WTC11 (cell line): ENCODE data around the gene CHST3. TPM values are rescaled to one million over a fixed set of nuclear protein-coding genes. Genes with fewer than 3 reads are reported as not detected.

Experiments used
- ATAC-seq: fragments of 200-7000 bp; cut with Tn5 transposase; 2 replicates; pipeline ENCODE4 v1.10.0; 2021; ENCODE audit warnings: mild to moderate bottlenecking, moderate library complexity
- CTCF ChIA-PET: fragments of 300-600 bp; sonication (Branson Sonifier 250); formaldehyde crosslinking; loops from one replicate; lab custom pipeline; 2021; ENCODE audit warnings: antibody characterized with exemption; lab: Charles Lee
- POLR2A ChIA-PET: fragments of 350-600 bp; sonication (Branson Sonifier 250); formaldehyde crosslinking; loops from one replicate; lab custom pipeline; 2021; ENCODE audit warnings: antibody characterized with exemption; lab: Charles Lee
- DNase-seq: peaks from one replicate; pipeline ENCODE4 v3.0.0; 2021; ENCODE audit warnings: low spot score
- H3K27ac Mint-ChIP-seq: 2 replicates; pipeline ENCODE4 v1.8.0; 2021; ENCODE audit warnings: mixed read lengths
- H3K27me3 Mint-ChIP-seq: 2 replicates; pipeline ENCODE4 v1.8.0; 2021; ENCODE audit warnings: low read depth, mild to moderate bottlenecking, moderate library complexity, mixed read lengths
- H3K36me3 Mint-ChIP-seq: 2 replicates; pipeline ENCODE4 v1.8.0; 2021; ENCODE audit warnings: mixed read lengths
- H3K4me1 Mint-ChIP-seq: 2 replicates; pipeline ENCODE4 v1.8.0; 2022; ENCODE audit warnings: mixed read lengths
- H3K4me3 Mint-ChIP-seq: 2 replicates; pipeline ENCODE4 v1.8.0; 2021; ENCODE audit warnings: mild to moderate bottlenecking, moderate library complexity, mixed read lengths
- H3K9me3 Mint-ChIP-seq: 2 replicates; pipeline ENCODE4 v1.8.0; 2021; ENCODE audit warnings: mixed read lengths
- AR ChIP-seq: fragments of 250-450 bp; sonication (Bioruptor Pico); IDR thresholded peaks from 2 replicates; pipeline ENCODE4 v1.9.0; 2021; ENCODE audit warnings: mild to moderate bottlenecking
- ATF2 ChIP-seq: sonication (generic); formaldehyde crosslinking; IDR thresholded peaks from 2 replicates; pipeline ENCODE4 v1.8.1; 2022; ENCODE audit warnings: low read depth, missing genetic modification reagents, borderline replicate concordance
- CBFB ChIP-seq: sonication (generic); formaldehyde crosslinking; IDR thresholded peaks from 2 replicates; pipeline ENCODE4 v1.8.1; 2022; ENCODE audit warnings: mild to moderate bottlenecking, low read depth, missing genetic modification reagents
- CREB1 ChIP-seq: sonication (generic); formaldehyde crosslinking; IDR thresholded peaks from 2 replicates; pipeline ENCODE4 v1.8.0; 2023; ENCODE audit warnings: mild to moderate bottlenecking, missing genetic modification reagents
- CTCF ChIP-seq: fragments of 200-600 bp; IDR thresholded peaks from 2 replicates; pipeline ENCODE4 v1.8.0; 2022; ENCODE audit warnings: antibody characterized with exemption
- ELF4 ChIP-seq: sonication (generic); formaldehyde crosslinking; IDR thresholded peaks from 2 replicates; pipeline ENCODE4 v1.8.1; 2022; ENCODE audit warnings: low read depth, mild to moderate bottlenecking, moderate library complexity, missing genetic modification reagents
- ERG ChIP-seq: fragments of 250-450 bp; sonication (Bioruptor Pico); IDR thresholded peaks from 2 replicates; pipeline ENCODE4 v1.8.0; 2021; ENCODE audit warnings: mild to moderate bottlenecking
- FOXP1 ChIP-seq: sonication (generic); formaldehyde crosslinking; IDR thresholded peaks from 2 replicates; pipeline ENCODE4 v1.8.0; 2022; ENCODE audit warnings: missing genetic modification reagents, mild to moderate bottlenecking, moderate library complexity, borderline replicate concordance
- GTF2I ChIP-seq: fragments of 250-450 bp; sonication (Bioruptor Pico); conservative IDR thresholded peaks from 2 replicates; pipeline ENCODE4 v1.4.0; 2021; ENCODE audit warnings: mild to moderate bottlenecking
- KAT7 ChIP-seq: sonication (generic); formaldehyde crosslinking; IDR thresholded peaks from 2 replicates; pipeline ENCODE4 v1.8.1; 2023; ENCODE audit warnings: missing genetic modification reagents, mild to moderate bottlenecking, borderline replicate concordance
- MXD4 ChIP-seq: fragments of 250-450 bp; sonication (Bioruptor Pico); IDR thresholded peaks from 2 replicates; pipeline ENCODE4 v1.8.0; 2021; ENCODE audit warnings: mild to moderate bottlenecking, moderate library complexity, borderline replicate concordance
- TEAD4 ChIP-seq: sonication (generic); formaldehyde crosslinking; IDR thresholded peaks from 2 replicates; pipeline ENCODE4 v1.8.0; 2022; ENCODE audit warnings: mild to moderate bottlenecking, missing genetic modification reagents
- ZBTB43 ChIP-seq: sonication (generic); formaldehyde crosslinking; IDR thresholded peaks from 2 replicates; pipeline ENCODE4 v1.8.1; 2023; ENCODE audit warnings: mild to moderate bottlenecking, missing genetic modification reagents
- ZMAT4 ChIP-seq: fragments of 250-450 bp; sonication (Bioruptor Pico); IDR thresholded peaks from 2 replicates; pipeline ENCODE4 v1.9.0; 2021; ENCODE audit warnings: mild to moderate bottlenecking
- ZNF121 ChIP-seq: sonication (generic); formaldehyde crosslinking; IDR thresholded peaks from 2 replicates; pipeline ENCODE4 v1.8.0; 2023; ENCODE audit warnings: missing genetic modification reagents
- ZNF232 ChIP-seq: sonication (generic); formaldehyde crosslinking; IDR thresholded peaks from 2 replicates; pipeline ENCODE4 v1.8.0; 2022; ENCODE audit warnings: mild to moderate bottlenecking, missing genetic modification reagents
- ZNF263 ChIP-seq: sonication (generic); formaldehyde crosslinking; IDR thresholded peaks from 2 replicates; pipeline ENCODE4 v1.8.1; 2022; ENCODE audit warnings: low read depth, mild to moderate bottlenecking, moderate library complexity, missing genetic modification reagents
- ZNF317 ChIP-seq: sonication (generic); formaldehyde crosslinking; IDR thresholded peaks from 2 replicates; pipeline ENCODE4 v1.8.1; 2023; ENCODE audit warnings: low read depth, mild to moderate bottlenecking, moderate library complexity, missing genetic modification reagents, borderline replicate concordance
- ZNF423 ChIP-seq: fragments of 250-450 bp; sonication (Bioruptor Pico); IDR thresholded peaks from 2 replicates; pipeline ENCODE4 v2.1.2; 2022; ENCODE audit warnings: mild to moderate bottlenecking, moderate library complexity
- ZNF425 ChIP-seq: fragments of 250-450 bp; sonication (Bioruptor Pico); conservative IDR thresholded peaks from 2 replicates; pipeline ENCODE4 v1.9.0; 2021; ENCODE audit warnings: mild to moderate bottlenecking
- ZNF512 ChIP-seq: sonication (generic); formaldehyde crosslinking; IDR thresholded peaks from 2 replicates; pipeline ENCODE4 v1.8.1; 2022; ENCODE audit warnings: missing genetic modification reagents, borderline replicate concordance
- total RNA-seq: library from RNA; stranded (reverse); gene quantifications from 3 replicates; pipeline ENCODE4 v1.2.3, GENCODE V29; 2021

Gene CHST3
- total RNA-seq, 1 experiment from 2014 or later, result 7.0 TPM

- no peaks in the 10 kb centered on the region for H3K36me3 Mint-ChIP-seq
- DNase-seq, result no peak
- TF ChIP-seq CTCF (no peak), ZNF263 (no peak), ELF4 (CRISPR knock-in tag) (no peak), CREB1 (CRISPR knock-in tag) (no peak), ZNF425 (CRISPR knock-in tag) (no peak), ZNF317 (CRISPR knock-in tag) (no peak), ZNF121 (CRISPR knock-in tag) (no peak), KAT7 (CRISPR knock-in tag) (no peak), ZMAT4 (CRISPR knock-in tag) (no peak), ZNF512 (CRISPR knock-in tag) (no peak), ZNF423 (no peak), AR (CRISPR knock-in tag) (no peak), CBFB (CRISPR knock-in tag) (no peak), GTF2I (CRISPR knock-in tag) (no peak)
- CTCF ChIA-PET, result no interaction called here
- POLR2A ChIA-PET, result no interaction called here
- H3K9me3 Mint-ChIP-seq, result no peaks in the 10 kb centered on the region
- peaks cover 6% of the 10 kb centered on the region for H3K4me1 Mint-ChIP-seq
- H3K4me3 Mint-ChIP-seq, result no peak overlapping the region
- H3K27me3 Mint-ChIP-seq, result no peaks in the 10 kb centered on the region
- no peak for ATAC-seq
- H3K27ac Mint-ChIP-seq, result no peak overlapping the region
Observed at GRCh38 chr10:72020914-72021809, 57.0 kb downstream of the CHST3 start.

- no peak overlapping the region for H3K27ac Mint-ChIP-seq
- no peaks in the 10 kb centered on the region for H3K36me3 Mint-ChIP-seq
- POLR2A ChIA-PET, result no interaction called here
- H3K4me3 Mint-ChIP-seq, result no peak overlapping the region
- H3K9me3 Mint-ChIP-seq, result no peaks in the 10 kb centered on the region
- no peak for DNase-seq
- no peak for ATAC-seq
- CTCF ChIA-PET, result no interaction called here
- peaks cover 6% of the 10 kb centered on the region for H3K4me1 Mint-ChIP-seq
- H3K27me3 Mint-ChIP-seq, result no peaks in the 10 kb centered on the region
- TF ChIP-seq TEAD4 (no peak), ATF2 (CRISPR knock-in tag) (no peak), ELF4 (CRISPR knock-in tag) (no peak), ZNF232 (CRISPR knock-in tag) (no peak), FOXP1 (no peak), MXD4 (CRISPR knock-in tag) (no peak), CREB1 (CRISPR knock-in tag) (no peak), ERG (no peak), ZBTB43 (CRISPR knock-in tag) (no peak), ZNF121 (CRISPR knock-in tag) (no peak)
Observed at GRCh38 chr10:72022228-72022627, 58.0 kb downstream of the CHST3 start.
